HepG2 (cell line): ENCODE data around the gene UQCRC1.

Experiments used
- EZH2 ChIP-seq: conservative IDR thresholded peaks from 2 replicates; pipeline ENCODE4 v1.6.1; 2012; ENCODE audit warnings: mild to moderate bottlenecking, low read depth, low read length, moderate library complexity
- TARDBP ChIP-seq: sonication (generic); formaldehyde crosslinking; IDR thresholded peaks from 2 replicates; pipeline ENCODE4 v1.8.0; 2022; ENCODE audit warnings: mild to moderate bottlenecking, missing genetic modification reagents
- ZBTB8A ChIP-seq: sonication (generic); formaldehyde crosslinking; IDR thresholded peaks from 2 replicates; pipeline ENCODE4 v1.4.0; 2020; ENCODE audit warnings: mild to moderate bottlenecking, low read depth, missing genetic modification reagents, borderline replicate concordance

- TF ChIP-seq ZBTB8A (no peak), TARDBP (CRISPR knock-in tag) (no peak), EZH2 (no peak)
Measured at GRCh38 chr3:48655063-48655462, 45.6 kb upstream of the UQCRC1 start.
